Neural cell (in vitro differentiated cells): Measurements from ENCODE around the gene SLC4A4.

ENCODE experiments used
- CTCF ChIP-seq: fragments of 450-650 bp; IDR thresholded peaks from 2 replicates; pipeline ENCODE4 v1.5.1; 2014; ENCODE audit warnings: antibody characterized with exemption, mild to moderate bottlenecking, moderate library complexity; ENCODE audit not compliant: poor library complexity, severe bottlenecking
- EP300 ChIP-seq: fragments of 450-650 bp; conservative IDR thresholded peaks from 2 replicates; pipeline ENCODE4 v1.6.1; 2014; ENCODE audit warnings: antibody characterized with exemption, mild to moderate bottlenecking, moderate library complexity; ENCODE audit not compliant: poor library complexity, severe bottlenecking
- EZH2 ChIP-seq: fragments of 200-600, 300-800 bp; shearing (Covaris generic), sonication (generic); IDR thresholded peaks from 2 replicates; pipeline ENCODE4 v1.6.1; 2014; ENCODE audit warnings: antibody characterized with exemption, low read length, borderline replicate concordance, mild to moderate bottlenecking; ENCODE audit not compliant: insufficient read depth, poor library complexity, severe bottlenecking
- MXI1 ChIP-seq: fragments of 450-650 bp; conservative IDR thresholded peaks from 2 replicates; pipeline ENCODE4 v1.6.1; 2014; ENCODE audit warnings: antibody characterized with exemption, mild to moderate bottlenecking; ENCODE audit not compliant: poor library complexity, severe bottlenecking
- POLR2AphosphoS5 ChIP-seq: IDR thresholded peaks from 2 replicates; pipeline ENCODE4 v1.6.1; 2012
- RAD21 ChIP-seq: fragments of 450-650 bp; conservative IDR thresholded peaks from 2 replicates; pipeline ENCODE4 v1.6.1; 2014; ENCODE audit warnings: antibody characterized with exemption, mild to moderate bottlenecking, moderate library complexity
- SMC3 ChIP-seq: fragments of 450-650 bp; conservative IDR thresholded peaks from 2 replicates; pipeline ENCODE4 v1.6.1; 2014; ENCODE audit warnings: antibody characterized with exemption, mild to moderate bottlenecking, moderate library complexity; ENCODE audit not compliant: poor library complexity
- TAF1 ChIP-seq: IDR thresholded peaks from 2 replicates; pipeline ENCODE4 v1.6.1; 2012; ENCODE audit warnings: low read depth
- TF ChIP-seq, protein P1 (sequence below): IDR thresholded peaks from 2 replicates; pipeline ENCODE4 v1.6.1; 2012; ENCODE audit warnings: borderline replicate concordance

DNA sequence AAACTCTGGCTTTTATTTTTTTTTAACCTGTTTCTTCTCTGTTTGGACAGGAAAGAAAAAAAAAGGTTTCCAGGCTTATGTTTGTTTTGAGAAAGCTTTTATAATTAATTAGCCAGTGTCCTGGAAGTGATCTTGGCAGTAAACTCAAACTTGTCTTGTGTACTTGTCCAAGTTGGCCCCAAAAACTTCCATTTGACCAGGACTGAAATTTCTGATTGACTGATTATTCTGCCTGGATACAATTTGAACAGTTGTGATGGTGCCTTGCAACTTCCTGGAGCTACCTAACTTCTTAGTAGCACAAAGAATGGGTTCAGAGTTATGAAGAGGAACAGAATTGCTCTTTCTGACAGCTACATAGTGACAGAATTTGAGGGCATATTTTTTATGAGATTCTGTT is 62.0 kb downstream of the SLC4A4 start:
- TF ChIP-seq, protein P1, sequence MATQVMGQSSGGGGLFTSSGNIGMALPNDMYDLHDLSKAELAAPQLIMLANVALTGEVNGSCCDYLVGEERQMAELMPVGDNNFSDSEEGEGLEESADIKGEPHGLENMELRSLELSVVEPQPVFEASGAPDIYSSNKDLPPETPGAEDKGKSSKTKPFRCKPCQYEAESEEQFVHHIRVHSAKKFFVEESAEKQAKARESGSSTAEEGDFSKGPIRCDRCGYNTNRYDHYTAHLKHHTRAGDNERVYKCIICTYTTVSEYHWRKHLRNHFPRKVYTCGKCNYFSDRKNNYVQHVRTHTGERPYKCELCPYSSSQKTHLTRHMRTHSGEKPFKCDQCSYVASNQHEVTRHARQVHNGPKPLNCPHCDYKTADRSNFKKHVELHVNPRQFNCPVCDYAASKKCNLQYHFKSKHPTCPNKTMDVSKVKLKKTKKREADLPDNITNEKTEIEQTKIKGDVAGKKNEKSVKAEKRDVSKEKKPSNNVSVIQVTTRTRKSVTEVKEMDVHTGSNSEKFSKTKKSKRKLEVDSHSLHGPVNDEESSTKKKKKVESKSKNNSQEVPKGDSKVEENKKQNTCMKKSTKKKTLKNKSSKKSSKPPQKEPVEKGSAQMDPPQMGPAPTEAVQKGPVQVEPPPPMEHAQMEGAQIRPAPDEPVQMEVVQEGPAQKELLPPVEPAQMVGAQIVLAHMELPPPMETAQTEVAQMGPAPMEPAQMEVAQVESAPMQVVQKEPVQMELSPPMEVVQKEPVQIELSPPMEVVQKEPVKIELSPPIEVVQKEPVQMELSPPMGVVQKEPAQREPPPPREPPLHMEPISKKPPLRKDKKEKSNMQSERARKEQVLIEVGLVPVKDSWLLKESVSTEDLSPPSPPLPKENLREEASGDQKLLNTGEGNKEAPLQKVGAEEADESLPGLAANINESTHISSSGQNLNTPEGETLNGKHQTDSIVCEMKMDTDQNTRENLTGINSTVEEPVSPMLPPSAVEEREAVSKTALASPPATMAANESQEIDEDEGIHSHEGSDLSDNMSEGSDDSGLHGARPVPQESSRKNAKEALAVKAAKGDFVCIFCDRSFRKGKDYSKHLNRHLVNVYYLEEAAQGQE: no peak
- no peak for TF ChIP-seq CTCF
- TF ChIP-seq POLR2AphosphoS5: no peak
- no peak for TF ChIP-seq EZH2
- TF ChIP-seq EP300: no peak
- no peak for TF ChIP-seq SMC3
- TF ChIP-seq RAD21: no peak
- TF ChIP-seq TAF1: no peak
- no peak for TF ChIP-seq MXI1
